ENCODE measurements around the gene TMCC1. TPM values are rescaled to one million over a fixed set of nuclear protein-coding genes. Genes with fewer than 3 reads are reported as not detected.

Gene TMCC1
- 10.3 and 13.5 TPM in 2 replicates for total RNA-seq (ENCODE audit: low replicate concordance)

GRCh38 chr3:129893581-129894070 is at the start of gene TMCC1:
Gene TMCC1, minus strand, starts transcription at chr3:129893711.

GRCh38 chr3:129606636-129607390 is 286.7 kb downstream of the TMCC1 start, which contains the start of gene PLXND1:
Gene PLXND1, minus strand, starts transcription at chr3:129606676. Its CDS starts 37 bp downstream, at chr3:129606639.

Other genes starting within 250 kb of the TMCC1 start
- gene TRH, start 81.0 kb upstream of the TMCC1 start, total RNA-seq (ENCODE audit: low replicate concordance), result not detected in 2 replicates
- gene ALG1L2, start 188.1 kb upstream of the TMCC1 start, total RNA-seq (ENCODE audit: low replicate concordance), result not detected in 2 replicates

Measured in smooth muscle cell of the coronary artery (primary cell).